GM18520 (cell line): ENCODE data around the gene BOLA3.
"Not testable (repeated sequence)": the region's sequence is repeated elsewhere in the genome, so short reads cannot be mapped to it uniquely, and the experiment has no call there.

Source experiments
- ATAC-seq: cut with Tn5 transposase; IDR thresholded peaks from one replicate; pipeline ENCODE4 v1.9.1; 2021; ENCODE audit not compliant: unreplicated experiment

Gene BOLA3

DNA sequence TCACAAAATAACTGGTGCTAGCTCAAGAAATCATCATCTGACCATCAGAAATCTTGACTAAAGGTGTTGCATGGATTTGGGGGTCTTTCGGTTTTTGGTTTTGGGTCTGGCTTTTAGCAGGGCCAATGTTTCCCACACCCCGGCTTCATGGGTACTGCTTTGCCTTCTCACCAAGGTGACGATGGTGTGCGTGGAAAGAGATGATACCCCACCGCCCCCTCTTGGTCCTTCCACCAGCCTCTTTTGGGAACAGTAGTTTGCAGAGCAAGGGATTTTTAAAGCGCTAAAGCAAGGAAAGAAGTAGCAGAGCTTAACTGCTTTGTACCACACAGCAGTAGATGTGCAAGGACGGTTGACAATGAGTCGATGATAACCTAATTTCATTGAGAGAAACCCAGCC, 42.3 kb downstream of the BOLA3 start:
- ATAC-seq: no peak

DNA sequence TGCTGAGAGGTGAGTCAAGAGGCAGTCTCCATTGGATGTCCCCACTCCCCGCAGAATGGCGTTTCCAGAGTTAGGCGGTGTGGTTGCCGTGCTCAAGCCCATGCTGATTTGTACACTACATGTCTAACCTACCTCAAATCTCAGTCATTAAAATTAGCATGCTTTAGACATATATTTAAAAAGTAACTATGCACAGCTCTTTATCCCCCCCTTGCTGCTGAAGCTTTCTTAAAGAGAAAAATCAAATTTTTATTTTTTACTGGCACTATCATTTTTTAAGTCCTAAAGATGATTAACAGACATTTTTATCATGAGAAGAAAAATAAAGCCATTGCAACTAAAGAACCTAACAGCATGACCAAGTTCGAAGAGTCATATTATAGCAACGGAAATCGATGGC, 42.9 kb downstream of the BOLA3 start:
- ATAC-seq: no peak

DNA sequence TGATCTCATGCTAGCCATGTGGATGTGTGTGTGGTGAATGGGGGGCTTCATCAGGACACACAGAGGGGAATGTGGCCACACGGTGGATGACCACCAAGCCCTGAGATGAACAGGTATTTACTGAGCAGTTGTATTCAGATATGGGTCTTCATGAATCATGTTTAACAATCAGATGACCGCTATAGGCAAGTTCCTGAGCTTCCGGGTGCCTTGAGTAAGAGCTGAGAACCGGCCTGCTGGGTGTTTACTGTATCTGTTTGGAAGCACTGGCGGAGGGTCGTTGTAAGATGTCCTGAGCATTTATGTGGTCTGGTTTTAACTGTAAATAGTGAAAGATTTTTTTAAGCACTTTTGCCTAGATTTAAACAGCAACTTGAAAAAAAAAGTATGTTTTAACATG, 43.9 kb downstream of the BOLA3 start:
- ATAC-seq: no peak

DNA sequence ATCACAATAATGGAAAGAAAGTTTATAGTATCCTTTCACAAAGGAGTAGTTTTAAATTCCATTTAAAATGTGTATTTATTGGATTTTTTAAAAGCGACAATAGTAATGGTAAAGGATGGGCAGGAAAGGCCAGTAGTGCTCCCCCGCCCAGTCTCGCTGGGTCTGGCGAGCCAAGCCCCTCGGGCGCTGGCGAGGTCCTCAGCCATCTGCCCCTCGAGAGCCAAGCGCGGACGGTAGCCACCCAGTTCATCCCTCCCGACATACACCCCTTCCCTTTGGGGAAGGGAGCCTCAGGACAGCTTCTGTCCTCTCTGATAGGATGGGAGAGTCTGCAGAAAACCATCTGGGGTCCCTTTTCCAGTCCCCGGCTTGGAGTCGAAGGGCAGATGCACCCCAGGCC, 45.2 kb downstream of the BOLA3 start:
- ATAC-seq: no peak

DNA sequence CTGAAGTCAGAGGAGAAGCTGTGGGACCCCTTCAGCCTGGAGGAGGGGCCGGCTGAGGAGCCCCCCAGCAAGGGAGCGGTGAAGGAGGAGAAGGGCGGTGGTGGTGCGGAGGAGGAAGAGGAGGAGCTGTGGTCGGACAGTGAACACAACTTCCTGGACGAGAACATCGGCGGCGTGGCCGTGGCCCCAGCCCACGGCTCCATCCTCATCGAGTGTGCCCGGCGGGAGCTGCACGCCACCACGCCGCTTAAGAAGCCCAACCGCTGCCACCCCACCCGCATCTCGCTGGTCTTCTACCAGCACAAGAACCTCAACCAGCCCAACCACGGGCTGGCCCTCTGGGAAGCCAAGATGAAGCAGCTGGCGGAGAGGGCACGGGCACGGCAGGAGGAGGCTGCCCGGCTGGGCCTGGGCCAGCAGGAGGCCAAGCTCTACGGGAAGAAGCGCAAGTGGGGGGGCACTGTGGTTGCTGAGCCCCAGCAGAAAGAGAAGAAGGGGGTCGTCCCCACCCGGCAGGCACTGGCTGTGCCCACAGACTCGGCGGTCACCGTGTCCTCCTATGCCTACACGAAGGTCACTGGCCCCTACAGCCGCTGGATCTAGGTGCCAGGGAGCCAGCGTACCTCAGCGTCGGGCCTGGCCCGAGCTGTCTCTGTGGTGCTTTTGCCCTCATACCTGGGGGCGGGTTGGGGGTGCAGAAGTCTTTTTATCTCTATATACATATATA, 46.0 kb downstream of the BOLA3 start:
- ATAC-seq: no peak

DNA sequence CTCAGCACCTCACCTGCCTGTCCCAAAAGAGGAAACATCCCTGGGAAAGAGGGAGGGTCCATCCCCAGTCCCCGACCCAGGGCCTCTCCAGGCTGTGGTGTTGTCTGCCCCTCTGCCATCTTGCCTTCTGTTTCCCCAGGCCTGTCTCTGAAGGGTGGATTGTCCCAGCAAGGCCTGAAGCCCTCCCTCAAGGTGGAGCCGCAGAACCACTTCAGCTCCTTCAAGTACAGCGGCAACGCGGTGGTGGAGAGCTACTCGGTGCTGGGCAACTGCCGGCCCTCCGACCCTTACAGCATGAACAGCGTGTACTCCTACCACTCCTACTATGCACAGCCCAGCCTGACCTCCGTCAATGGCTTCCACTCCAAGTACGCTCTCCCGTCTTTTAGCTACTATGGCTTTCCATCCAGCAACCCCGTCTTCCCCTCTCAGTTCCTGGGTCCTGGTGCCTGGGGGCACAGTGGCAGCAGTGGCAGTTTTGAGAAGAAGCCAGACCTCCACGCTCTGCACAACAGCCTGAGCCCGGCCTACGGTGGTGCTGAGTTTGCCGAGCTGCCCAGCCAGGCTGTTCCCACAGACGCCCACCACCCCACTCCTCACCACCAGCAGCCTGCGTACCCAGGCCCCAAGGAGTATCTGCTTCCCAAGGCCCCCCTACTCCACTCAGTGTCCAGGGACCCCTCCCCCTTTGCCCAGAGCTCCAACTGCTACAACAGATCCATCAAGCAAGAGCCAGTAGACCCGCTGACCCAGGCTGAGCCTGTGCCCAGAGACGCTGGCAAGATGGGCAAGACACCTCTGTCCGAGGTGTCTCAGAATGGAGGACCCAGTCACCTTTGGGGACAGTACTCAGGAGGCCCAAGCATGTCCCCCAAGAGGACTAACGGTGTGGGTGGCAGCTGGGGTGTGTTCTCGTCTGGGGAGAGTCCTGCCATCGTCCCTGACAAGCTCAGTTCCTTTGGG, 47.2 kb downstream of the BOLA3 start:
- no peak for ATAC-seq

DNA sequence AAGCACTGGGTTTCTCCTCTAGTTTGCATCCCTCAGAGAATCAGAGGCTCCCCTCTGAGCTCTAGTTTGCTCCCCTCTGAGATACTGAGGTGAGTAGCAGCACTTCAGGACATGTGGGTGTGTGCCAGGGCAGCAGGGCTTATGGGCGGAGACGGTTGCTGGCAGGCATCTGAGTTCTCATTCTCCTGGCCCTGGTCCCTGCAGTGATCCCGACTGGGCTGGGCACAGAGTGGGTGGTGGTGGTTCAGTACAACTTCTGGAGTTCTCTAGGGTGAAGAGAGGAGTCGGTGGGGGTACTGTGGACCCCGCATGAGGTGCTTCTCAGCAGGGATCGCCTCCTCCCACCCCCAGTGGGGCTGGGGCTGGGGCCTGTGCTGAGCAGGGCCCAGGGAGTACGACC, 47.9 kb downstream of the BOLA3 start:
- ATAC-seq: no peak

DNA sequence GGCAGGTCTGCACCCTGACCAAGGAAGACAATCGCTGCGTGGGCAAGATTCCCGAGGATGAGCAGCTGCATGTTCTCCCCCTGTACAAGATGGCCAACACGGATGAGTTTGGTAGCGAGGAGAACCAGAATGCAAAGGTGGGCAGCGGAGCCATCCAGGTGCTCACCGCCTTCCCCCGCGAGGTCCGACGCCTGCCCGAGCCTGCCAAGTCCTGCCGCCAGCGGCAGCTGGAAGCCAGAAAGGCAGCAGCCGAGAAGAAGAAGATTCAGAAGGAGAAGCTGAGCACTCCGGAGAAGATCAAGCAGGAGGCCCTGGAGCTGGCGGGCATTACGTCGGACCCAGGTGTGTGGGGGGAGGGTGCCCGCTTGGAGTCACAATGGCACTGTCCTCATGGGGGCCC, 48.4 kb downstream of the BOLA3 start:
- ATAC-seq: no peak

DNA sequence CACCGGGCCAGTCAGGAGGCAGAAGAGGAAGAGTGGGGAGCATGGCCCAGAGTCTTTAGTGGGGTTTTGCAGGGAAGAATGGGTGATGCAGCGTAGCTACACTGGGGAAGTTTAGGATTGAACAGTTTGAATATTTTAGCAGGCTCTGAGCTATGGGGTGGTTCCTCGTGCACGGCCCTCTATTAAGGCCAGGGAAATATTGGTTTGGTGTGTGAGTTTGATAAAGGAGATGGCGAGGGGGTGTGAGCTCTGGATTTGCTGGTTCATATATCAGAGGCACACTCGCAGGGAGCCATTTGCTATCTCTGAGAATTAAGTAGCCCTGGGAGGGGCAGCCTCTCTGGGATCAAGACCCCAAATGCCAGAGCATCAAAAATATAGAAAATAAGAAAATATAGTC, 50.1 kb downstream of the BOLA3 start:
- no peak for ATAC-seq

DNA sequence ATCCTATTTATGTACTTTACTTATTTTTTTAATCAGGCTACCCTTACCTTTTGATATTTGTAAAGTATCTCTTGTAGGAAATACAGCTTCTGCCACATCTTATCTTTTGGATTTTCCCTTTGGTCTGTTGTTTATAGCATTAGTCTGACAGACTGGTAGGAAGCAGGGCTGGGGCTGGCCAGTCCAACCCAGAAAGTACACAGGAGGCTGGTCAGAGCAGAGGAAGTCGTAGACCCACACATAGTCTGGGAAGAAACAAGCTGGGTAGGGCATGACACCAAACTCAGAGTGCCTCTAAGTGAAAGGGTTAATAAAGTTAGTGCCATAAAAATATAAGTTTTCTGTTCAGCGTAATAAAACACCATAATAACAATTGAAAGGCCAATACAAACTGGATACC, 51.7 kb downstream of the BOLA3 start:
- ATAC-seq: no peak

DNA sequence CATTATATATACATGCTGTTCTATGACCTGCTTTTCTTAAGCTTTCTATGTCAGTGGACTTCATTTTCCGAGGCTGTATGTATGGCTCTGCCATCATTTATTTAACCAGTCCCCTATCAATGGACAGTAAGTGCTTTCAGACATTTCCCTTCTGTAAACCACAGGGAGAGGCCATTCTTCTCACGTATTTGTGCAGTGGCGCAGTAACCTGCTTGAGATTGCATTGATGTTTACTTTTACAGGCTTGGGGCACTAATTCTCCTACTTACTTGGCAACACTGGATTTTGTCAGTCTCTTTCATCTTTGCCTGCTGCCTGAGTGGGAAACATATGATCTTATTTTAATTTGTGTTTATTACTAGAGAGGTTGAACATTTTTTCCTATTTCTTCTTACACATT, 52.1 kb downstream of the BOLA3 start:
- no peak for ATAC-seq

DNA sequence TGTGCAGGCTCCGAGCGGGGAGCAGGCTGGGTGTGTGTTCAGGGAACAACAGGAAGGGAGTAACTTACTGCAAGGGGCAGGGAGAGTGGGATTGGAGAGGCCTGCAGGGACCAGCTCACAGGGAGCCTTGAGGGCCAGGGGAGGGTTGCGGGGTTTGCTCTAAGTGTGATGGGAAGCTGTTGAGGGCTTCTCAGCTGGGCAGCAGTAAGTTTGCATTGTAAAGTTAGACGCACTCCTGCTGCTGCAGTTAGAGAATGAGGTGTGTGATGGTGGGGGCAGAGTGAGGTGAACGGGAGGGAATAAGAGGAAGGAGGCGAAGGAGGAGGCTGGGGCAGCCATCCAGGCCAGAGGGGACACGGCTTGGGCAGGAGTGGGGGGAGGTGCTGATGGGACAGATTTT, 53.4 kb downstream of the BOLA3 start:
- ATAC-seq: no peak

DNA sequence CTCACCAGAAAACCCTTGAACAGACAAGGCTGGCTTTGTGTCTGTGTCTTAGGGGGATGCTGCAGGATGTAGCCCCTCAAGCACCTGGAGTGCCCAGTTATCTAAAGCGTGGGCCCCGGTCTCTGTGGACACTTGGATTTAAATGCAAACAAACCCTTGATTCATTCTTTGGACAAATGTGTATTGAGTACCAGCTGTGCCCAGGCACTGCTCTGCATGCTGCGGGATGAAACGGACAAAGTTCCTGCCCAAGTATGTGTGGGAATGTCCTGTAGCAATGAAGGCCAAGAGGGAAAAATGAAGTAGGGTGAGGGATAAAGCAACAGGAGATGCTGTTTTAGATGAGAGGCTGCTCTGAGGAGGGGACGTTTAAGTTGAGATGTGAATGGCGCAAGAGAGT, 53.9 kb downstream of the BOLA3 start:
- no peak for ATAC-seq

DNA sequence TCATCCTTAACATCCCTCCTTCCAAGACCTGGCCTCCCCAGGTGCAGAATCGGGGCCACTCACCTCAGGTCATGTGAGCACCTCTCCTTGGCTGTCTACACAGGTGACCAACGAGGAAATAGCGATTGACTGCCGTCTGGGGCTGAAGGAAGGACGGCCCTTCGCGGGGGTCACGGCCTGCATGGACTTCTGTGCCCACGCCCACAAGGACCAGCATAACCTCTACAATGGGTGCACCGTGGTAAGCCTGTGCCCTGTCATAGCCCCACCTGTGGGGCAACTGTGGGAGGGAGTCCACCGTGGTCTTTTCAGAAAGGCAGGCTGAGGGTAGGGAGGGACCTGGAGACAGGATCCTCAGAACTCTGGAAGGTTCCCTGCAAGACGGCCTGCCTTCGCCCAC, 54.3 kb downstream of the BOLA3 start:
- ATAC-seq: no peak

DNA sequence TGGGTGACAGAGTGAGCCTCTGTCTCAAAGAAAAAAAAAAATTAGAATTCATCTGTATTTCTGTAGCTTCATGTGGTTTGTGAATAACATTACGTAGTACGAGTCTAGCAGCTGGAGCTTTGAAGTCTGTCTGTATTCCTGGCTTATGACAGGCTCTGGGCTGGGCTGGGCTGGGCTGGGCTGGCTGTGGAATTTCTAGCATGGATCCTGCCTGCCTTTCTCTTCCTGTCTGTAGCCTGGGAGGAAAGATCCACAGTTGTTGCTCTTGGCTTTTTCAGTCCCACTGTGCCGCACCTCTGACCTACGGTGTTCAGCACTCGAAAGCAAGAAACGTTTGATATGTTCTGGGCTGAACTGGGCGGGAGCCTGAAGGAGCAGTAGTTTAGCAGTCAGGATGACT, 55.4 kb downstream of the BOLA3 start:
- ATAC-seq: no peak

DNA sequence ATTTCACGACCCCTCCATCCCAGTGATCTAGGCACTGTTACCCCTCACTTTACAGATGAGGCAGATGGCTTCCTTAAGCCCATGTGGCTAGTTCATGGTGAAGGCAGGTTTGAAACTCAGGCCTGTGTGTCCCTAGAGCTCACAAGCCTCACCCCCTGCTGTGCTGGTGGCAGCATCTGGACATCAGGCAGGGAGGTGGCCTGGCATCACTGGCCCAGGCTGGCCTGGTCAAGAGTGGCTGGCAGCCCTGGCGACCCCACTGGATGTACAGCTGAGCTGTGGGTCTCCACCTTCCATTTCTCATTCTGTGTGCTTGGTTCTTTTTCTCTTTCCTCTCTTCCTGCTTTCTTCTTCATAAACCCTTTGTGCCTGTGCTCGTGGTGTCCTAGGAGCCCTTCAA, 56.3 kb downstream of the BOLA3 start:
- no peak for ATAC-seq

DNA sequence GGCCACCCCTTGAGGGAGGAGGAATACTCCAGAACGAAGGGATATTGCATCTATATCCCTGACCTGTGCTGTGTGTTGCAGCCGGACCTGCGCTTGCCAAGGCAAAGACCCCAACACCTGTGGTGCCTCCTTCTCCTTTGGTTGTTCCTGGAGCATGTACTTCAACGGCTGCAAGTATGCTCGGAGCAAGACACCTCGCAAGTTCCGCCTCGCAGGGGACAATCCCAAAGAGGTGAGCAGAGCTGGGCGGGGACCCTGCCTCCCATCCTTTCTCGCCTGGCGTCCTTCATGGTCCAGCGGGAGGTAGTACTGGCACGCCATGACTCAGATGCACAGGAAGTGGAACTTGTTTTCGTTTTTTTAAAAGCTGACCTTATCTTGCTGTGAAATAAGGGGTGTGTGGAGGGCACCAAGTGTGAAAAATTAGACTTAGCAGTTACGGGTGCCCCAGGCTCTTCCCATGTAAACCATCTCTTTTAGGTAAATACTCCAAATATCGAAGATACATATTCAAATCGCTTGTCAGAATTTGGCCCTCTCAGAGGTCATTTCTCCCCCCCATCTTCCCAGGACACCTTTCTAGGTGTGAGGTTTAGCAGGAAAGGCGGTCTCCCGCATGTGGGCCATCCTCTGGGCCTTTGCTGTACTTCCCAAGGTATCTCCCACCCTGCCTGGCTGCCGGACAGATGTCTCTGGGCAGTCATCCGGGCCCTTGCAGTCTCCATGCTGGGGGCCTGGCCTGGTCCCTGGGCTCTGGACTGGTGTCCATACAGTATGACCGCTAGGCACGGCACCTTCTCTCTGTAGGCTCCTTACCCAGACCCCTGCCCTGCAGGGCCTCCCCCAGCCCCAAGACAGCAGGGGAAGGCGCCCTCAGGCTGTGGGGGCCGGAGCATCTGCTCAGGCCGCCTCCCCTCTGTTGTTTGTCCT, 57.6 kb downstream of the BOLA3 start:
- no peak for ATAC-seq

DNA sequence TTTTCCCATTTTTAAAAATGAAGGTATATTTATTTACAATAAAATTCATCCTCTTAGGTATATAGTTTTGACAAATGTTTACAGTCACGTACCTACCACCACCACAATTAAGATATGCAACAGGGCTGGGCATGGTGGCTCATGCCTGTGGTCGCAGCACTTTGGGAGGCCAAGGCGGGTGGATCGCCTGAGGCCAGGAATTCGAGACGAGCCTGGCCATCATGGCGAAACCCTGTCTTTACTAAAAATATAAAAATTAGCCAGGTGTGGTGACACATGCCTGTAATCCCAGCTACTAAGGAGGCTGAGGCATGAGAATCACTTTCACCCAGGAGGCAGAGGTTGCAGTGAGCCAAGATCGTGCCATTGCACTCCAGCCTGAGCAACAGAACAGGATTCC, 59.0 kb downstream of the BOLA3 start:
- not testable (repeated sequence) for ATAC-seq

DNA sequence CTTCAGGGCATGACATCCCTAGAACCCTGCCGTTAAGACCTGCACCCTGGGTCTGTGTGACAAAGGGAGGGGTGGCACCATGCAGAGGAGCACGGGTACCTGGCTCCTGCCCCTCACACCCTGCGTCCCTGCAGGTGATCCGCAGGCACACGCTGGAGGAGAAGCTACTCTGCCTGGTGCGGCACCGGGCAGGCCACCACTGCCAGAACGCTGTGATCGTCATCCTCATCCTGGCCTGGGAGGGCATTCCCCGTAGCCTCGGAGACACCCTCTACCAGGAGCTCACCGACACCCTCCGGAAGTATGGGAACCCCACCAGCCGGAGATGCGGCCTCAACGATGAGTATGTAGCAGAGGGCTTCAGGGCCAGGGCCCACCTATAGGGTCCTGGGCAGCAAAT, 60.0 kb downstream of the BOLA3 start:
- ATAC-seq: no peak

DNA sequence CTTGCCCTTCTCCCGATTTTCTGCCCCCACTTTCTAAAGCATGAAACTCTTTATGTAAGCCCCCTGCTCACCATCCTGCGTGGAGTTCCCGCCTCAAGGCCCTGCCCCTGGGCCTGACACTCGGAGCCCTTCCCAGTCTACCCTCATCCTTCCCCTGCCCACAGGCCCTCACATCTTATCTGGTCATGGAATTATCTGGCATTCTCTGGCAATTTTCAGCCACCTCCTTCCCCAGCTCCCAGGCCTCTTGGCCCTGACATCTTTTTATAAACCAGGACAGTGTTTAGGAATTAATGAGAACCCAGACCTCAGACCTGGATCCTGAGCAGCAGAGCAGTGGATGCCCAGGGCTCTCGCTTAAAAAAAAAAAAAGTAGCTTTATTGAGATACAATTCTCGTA, 61.7 kb downstream of the BOLA3 start:
- ATAC-seq: no peak
